T follicular helper cell (primary cell): ENCODE results near the gene TMX3.

Source experiments
- DNase-seq: peaks from one replicate; pipeline ENCODE4 v3.0.0-alpha.2; 2020; ENCODE audit warnings: low read depth

The TMX3 gene

GRCh38 chr18:68707646-68708045 lies 7.3 kb downstream of the TMX3 start:
- no peak for DNase-seq

GRCh38 chr18:68705119-68705518 lies 9.8 kb downstream of the TMX3 start:
- DNase-seq = no peak

GRCh38 chr18:68703326-68703725 lies 11.6 kb downstream of the TMX3 start:
- DNase-seq = no peak

- DNase-seq = no peak
Measured at GRCh38 chr18:68701353-68701752, 13.6 kb downstream of the TMX3 start.

GRCh38 chr18:68699043-68699442 lies 15.9 kb downstream of the TMX3 start:
- no peak for DNase-seq

- DNase-seq = no peak
Measured at GRCh38 chr18:68696937-68697336, 18.0 kb downstream of the TMX3 start.

GRCh38 chr18:68694316-68694715 lies 20.6 kb downstream of the TMX3 start:
- no peak for DNase-seq

- no peak for DNase-seq
Measured at GRCh38 chr18:68693091-68693815, 21.7 kb downstream of the TMX3 start.

- DNase-seq = no peak
Measured at GRCh38 chr18:68679528-68679927, 35.4 kb downstream of the TMX3 start.

- DNase-seq = no peak
Measured at GRCh38 chr18:68676913-68677312, 38.0 kb downstream of the TMX3 start.

- DNase-seq = no peak
Measured at GRCh38 chr18:68667121-68667520, 47.8 kb downstream of the TMX3 start.

- no peak for DNase-seq
Measured at GRCh38 chr18:68666381-68666780, 48.5 kb downstream of the TMX3 start.

- DNase-seq = no peak
Measured at GRCh38 chr18:68665628-68666027, 49.3 kb downstream of the TMX3 start.

GRCh38 chr18:68662754-68663153 lies 52.2 kb downstream of the TMX3 start:
- no peak for DNase-seq

GRCh38 chr18:68660354-68661183 lies 54.3 kb downstream of the TMX3 start:
- no peak for DNase-seq

GRCh38 chr18:68648191-68648590 lies 66.7 kb downstream of the TMX3 start:
- DNase-seq = no peak

- DNase-seq = no peak
Measured at GRCh38 chr18:68642003-68642402, 72.9 kb downstream of the TMX3 start.

- DNase-seq = no peak
Measured at GRCh38 chr18:68640861-68641260, 74.0 kb downstream of the TMX3 start.

GRCh38 chr18:68638613-68639012 lies 76.3 kb downstream of the TMX3 start:
- DNase-seq = no peak

- DNase-seq = no peak
Measured at GRCh38 chr18:68627812-68628211, 87.1 kb downstream of the TMX3 start.
